ENCODE measurements around the gene SEPTIN7. TPM values are rescaled to one million over a fixed set of nuclear protein-coding genes. Genes with fewer than 3 reads are reported as not detected.

SEPTIN7 gene
- total RNA-seq, 1 experiment from 2014 or later = 295 TPM

GRCh38 chr7:35826751-35827150, 25.9 kb downstream of the SEPTIN7 start:
- Histone ChIP-seq H3K4me1 (ENCODE audit: insufficient read depth, low read length, poor library complexity, severe bottlenecking) (peaks cover 70% of the 10 kb centered on the region), H3K27ac (ENCODE audit: low read depth, low read length, poor library complexity, severe bottlenecking) (peak overlapping the region; percentile 60), H3K4me3 (ENCODE audit: low read depth, low read length, poor library complexity, severe bottlenecking) (peak overlapping the region; percentile 28), H3K27me3 (replicated peaks; ENCODE audit: insufficient read depth, low read depth, low read length, poor library complexity) (no peaks in the 10 kb centered on the region), H3K9me3 (ENCODE audit: low read depth, low read length, poor library complexity, severe bottlenecking) (no peaks in the 10 kb centered on the region), H3K36me3 (ENCODE audit: insufficient read depth, low read length, poor library complexity, severe bottlenecking) (no peaks in the 10 kb centered on the region)
- ChIA-PET POLR2A (ENCODE audit: low non-redundant PET) (no interaction called here), CTCF (no interaction called here)
- intact Hi-C loops (cut with micrococcal nuclease; ENCODE audit: unreplicated experiment) = no loop called here
- no peak for TF ChIP-seq EZH2 (IDR thresholded peaks at IDR 0.05; ENCODE audit: borderline replicate concordance, low read depth, low read length, poor library complexity, severe bottlenecking)
- TF ChIP-seq CTCF (conservative IDR thresholded peaks at IDR 0.05; ENCODE audit: low read depth, low read length) = no peak
- DNase-seq (ENCODE audit: low spot score) = no peak
- BruUV-seq (replicated peaks) = no TSS peak

GRCh38 chr7:35828817-35829216, 28.0 kb downstream of the SEPTIN7 start:
- ChIA-PET CTCF (no interaction called here), POLR2A (ENCODE audit: low non-redundant PET) (no interaction called here)
- intact Hi-C loops (cut with micrococcal nuclease; ENCODE audit: unreplicated experiment) = no loop called here
- Histone ChIP-seq H3K27ac (ENCODE audit: low read depth, low read length, poor library complexity, severe bottlenecking) (peak overlapping the region; percentile 13), H3K4me3 (ENCODE audit: low read depth, low read length, poor library complexity, severe bottlenecking) (no peak overlapping the region), H3K4me1 (ENCODE audit: insufficient read depth, low read length, poor library complexity, severe bottlenecking) (peaks cover 78% of the 10 kb centered on the region), H3K36me3 (ENCODE audit: insufficient read depth, low read length, poor library complexity, severe bottlenecking) (peaks cover 11% of the 10 kb centered on the region), H3K27me3 (replicated peaks; ENCODE audit: insufficient read depth, low read depth, low read length, poor library complexity) (no peaks in the 10 kb centered on the region), H3K9me3 (ENCODE audit: low read depth, low read length, poor library complexity, severe bottlenecking) (no peaks in the 10 kb centered on the region)
- no TSS peak for BruUV-seq (replicated peaks)
- no peak for DNase-seq (ENCODE audit: low spot score)
- TF ChIP-seq EZH2 (IDR thresholded peaks at IDR 0.05; ENCODE audit: borderline replicate concordance, low read depth, low read length, poor library complexity, severe bottlenecking) (no peak), CTCF (conservative IDR thresholded peaks at IDR 0.05; ENCODE audit: low read depth, low read length) (no peak)

- intact Hi-C loops (cut with micrococcal nuclease; ENCODE audit: unreplicated experiment) = no loop called here
- DNase-seq (ENCODE audit: low spot score) = peak; percentile 18
These were observed 30.4 kb downstream of the SEPTIN7 start for GRCh38 chr7:35831208-35831607.

More at GRCh38 chr7:35831208-35831607, 30.4 kb downstream of the SEPTIN7 start:
- H3K4me3 ChIP-seq (ENCODE audit: low read depth, low read length, poor library complexity, severe bottlenecking) = peak overlapping the region; percentile 5
- no TSS peak for BruUV-seq (replicated peaks)
- H3K27ac ChIP-seq (ENCODE audit: low read depth, low read length, poor library complexity, severe bottlenecking) = peak overlapping the region; percentile 62
- ChIA-PET POLR2A (ENCODE audit: low non-redundant PET) (no interaction called here), CTCF (interaction anchor here (0.6 kb wide), 1 partner anchor 45 kb away, joined by 4 read pairs; no protein-coding TSS in a partner anchor)
- TF ChIP-seq CTCF (conservative IDR thresholded peaks at IDR 0.05; ENCODE audit: low read depth, low read length) (no peak), EZH2 (IDR thresholded peaks at IDR 0.05; ENCODE audit: borderline replicate concordance, low read depth, low read length, poor library complexity, severe bottlenecking) (no peak)
- no peaks in the 10 kb centered on the region for H3K9me3 ChIP-seq (ENCODE audit: low read depth, low read length, poor library complexity, severe bottlenecking)
- peaks cover 32% of the 10 kb centered on the region for H3K36me3 ChIP-seq (ENCODE audit: insufficient read depth, low read length, poor library complexity, severe bottlenecking)
- H3K4me1 ChIP-seq (ENCODE audit: insufficient read depth, low read length, poor library complexity, severe bottlenecking) = peaks cover 75% of the 10 kb centered on the region
- H3K27me3 ChIP-seq (replicated peaks; ENCODE audit: insufficient read depth, low read depth, low read length, poor library complexity) = no peaks in the 10 kb centered on the region

Data from A673 (cell line).